ENCODE results near the gene ITPR1.

Gene ITPR1

DNA sequence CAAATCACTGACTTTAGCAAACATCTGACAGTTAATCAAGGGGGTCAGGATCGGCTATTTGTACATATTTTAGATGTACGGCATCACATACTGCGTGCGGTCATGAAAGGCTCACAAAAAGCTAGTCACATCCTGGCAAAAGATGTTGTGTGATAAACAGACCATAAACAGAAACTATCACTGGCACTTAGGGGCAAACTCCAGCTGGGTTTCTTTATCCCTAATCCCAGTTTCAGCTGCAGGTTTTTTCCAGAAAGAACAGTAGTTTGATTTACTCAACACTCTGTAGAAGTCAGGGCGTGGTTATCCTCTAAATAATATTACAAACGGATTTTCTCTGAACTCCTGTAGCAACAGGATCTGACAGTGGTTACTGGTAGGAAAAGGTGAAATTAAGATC, 373.7 kb downstream of the ITPR1 start:
- DNase-seq, result no peak

- DNase-seq, result no peak
Measured at GRCh38 chr3:4877173-4877787, 384.1 kb downstream of the ITPR1 start.

- no peak for DNase-seq
Measured at GRCh38 chr3:4880850-4881249, 387.7 kb downstream of the ITPR1 start.

DNA sequence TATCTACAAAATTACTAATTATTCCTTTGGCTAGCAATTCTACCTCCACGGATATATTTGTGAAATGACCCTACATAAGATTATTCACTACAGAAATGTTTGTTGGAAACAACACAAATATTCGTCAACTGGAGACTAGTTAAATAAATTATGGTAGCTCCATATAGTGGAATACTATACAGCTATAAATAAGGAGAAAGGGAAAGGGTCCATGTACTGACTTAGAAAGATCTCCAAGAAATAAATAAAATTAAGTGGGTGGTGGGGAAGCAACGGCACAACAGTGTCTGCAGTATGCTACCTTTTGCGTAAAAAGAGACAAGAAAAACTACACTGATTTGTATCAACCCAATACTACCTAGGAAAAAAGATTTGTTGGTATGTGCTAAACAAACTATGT, 389.4 kb downstream of the ITPR1 start:
- DNase-seq, result no peak

GRCh38 chr3:4883011-4883410, 389.9 kb downstream of the ITPR1 start:
- no peak for DNase-seq

- DNase-seq, result no peak
Measured at GRCh38 chr3:4884888-4885287, 391.7 kb downstream of the ITPR1 start.

GRCh38 chr3:4885316-4885715, 392.2 kb downstream of the ITPR1 start:
- no peak for DNase-seq

DNA sequence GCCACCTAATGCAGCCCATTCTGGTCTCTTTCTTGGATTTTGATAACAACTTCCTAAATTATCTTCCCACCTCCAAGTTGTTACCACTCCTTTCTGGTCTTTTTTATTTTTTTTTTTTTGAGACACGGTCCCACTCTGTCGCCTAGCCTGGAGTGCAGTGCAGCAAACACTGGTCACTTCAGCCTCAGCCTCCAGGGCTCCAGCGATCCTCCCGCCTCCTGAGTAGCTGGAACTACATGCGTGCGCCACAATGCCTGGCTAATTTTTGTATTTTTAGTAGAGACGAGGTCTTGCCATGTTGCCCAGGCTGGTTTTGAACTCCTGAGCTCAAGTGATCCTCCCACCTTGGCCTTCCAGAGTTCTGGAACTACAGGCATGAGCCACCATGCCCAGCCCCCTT, 393.3 kb downstream of the ITPR1 start:
- DNase-seq, result no peak

GRCh38 chr3:4887177-4887576, 394.0 kb downstream of the ITPR1 start:
- DNase-seq, result no peak

GRCh38 chr3:4888913-4889846, 396.0 kb downstream of the ITPR1 start:
- DNase-seq, result no peak

DNA sequence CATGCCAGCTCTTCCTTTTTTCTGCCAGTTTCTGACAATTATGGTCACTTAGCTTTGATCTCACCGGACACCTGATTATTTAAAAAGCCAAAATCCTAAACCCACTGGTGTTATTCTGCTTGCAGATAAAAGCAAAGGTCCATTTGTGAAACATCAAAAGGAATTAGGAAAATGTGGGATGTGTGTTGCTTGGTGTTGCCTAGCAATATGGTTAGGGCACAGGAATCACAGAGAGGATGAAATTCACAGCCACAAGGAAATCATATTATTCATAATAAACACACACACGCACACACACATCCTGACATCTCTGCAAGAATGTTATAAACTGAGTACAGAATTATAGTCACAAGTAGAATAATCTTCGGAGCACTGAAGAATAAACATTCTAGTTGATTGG, 396.7 kb downstream of the ITPR1 start:
- DNase-seq, result no peak

- DNase-seq, result no peak
Measured at GRCh38 chr3:4894891-4895530, 401.9 kb downstream of the ITPR1 start.

- DNase-seq, result no peak
Measured at GRCh38 chr3:4895838-4896237, 402.7 kb downstream of the ITPR1 start.
